HepG2 (cell line): ENCODE results near the gene FAM43B. TPM values are rescaled to one million over a fixed set of nuclear protein-coding genes. Genes with fewer than 3 reads are reported as not detected.

Source experiments
- ATAC-seq: fragments of 200-7000 bp; cut with Tn5 transposase; 3 replicates; pipeline ENCODE4 v1.9.1; 2020; ENCODE audit warnings: mild to moderate bottlenecking, moderate library complexity
- BruUV-seq: library from RNA; stranded (reverse); fragments of 400-500 nt; replicated peaks from 2 replicates; lab custom pipeline; 2021; lab: Mats Ljungman, UMichigan
- CTCF ChIA-PET: fragments of 300-600 bp; formaldehyde crosslinking; extraction: SDS; loops from one replicate; lab custom pipeline; 2021; ENCODE audit warnings: low total read pairs, inconsistent platforms, low intra/inter-chr PET ratio; lab: Yijun Ruan, JAX
- POLR2A ChIA-PET: fragments of 350-600 bp; sonication (Branson Sonifier 250); formaldehyde crosslinking; loops from one replicate; lab custom pipeline; 2020; ENCODE audit warnings: antibody characterized with exemption, inconsistent platforms; lab: Yijun Ruan, JAX
- DNase-seq: peaks from one replicate; pipeline ENCODE4 v3.0.0-alpha.2; 2015; ENCODE audit warnings: low spot score
- FAIRE-seq: peaks from 3 replicates; lab custom pipeline; 2011; peaks lifted over from hg19 to GRCh38; lab: Jason Lieb, UNC
- H2AFZ ChIP-seq: one replicate; pipeline ENCODE4 v1.6.1; 2011; ENCODE audit warnings: low read length, inconsistent platforms
- H3K27ac ChIP-seq: fragments of 300-600 bp; 3 replicates; pipeline ENCODE4 v1.8.0; 2011; ENCODE audit warnings: mixed run types, mild to moderate bottlenecking, mixed read lengths, low read length, inconsistent platforms; ENCODE audit not compliant: insufficient read depth; ENCODE audit errors: extremely low read length
- H3K27me3 ChIP-seq, 2 experiments: fragments of 200-600 bp in 1 of 2; 2 replicates in 1 of 2; 3 replicates in 1 of 2; pipeline versions ENCODE4 v1.6.0 to v1.8.0; 2011; ENCODE audit warnings: low read length in 2 of 2, mild to moderate bottlenecking in 2 of 2, moderate library complexity in 2 of 2, inconsistent platforms in 1 of 2; ENCODE audit not compliant: insufficient read depth in 2 of 2, control insufficient read depth in 1 of 2
- H3K36me3 ChIP-seq, 2 experiments: fragments of 200-600 bp in 1 of 2; replicated peaks in 1 of 2; 2 replicates in 1 of 2; 3 replicates in 1 of 2; pipeline versions ENCODE4 v1.5.1 to v1.8.0; 2011; ENCODE audit warnings: low read length in 2 of 2, inconsistent platforms in 1 of 2; ENCODE audit not compliant: insufficient read depth in 2 of 2, control insufficient read depth in 1 of 2
- H3K4me1 ChIP-seq: 2 replicates; pipeline ENCODE4 v1.5.1; 2012; ENCODE audit warnings: low read length, inconsistent platforms; ENCODE audit not compliant: insufficient read depth
- H3K4me2 ChIP-seq: 2 replicates; pipeline ENCODE4 v1.6.0; 2011; ENCODE audit warnings: low read depth, low read length, inconsistent platforms
- H3K4me3 ChIP-seq, 3 experiments: fragments of 200-600 bp in 1 of 3; sonication (generic), shearing (Covaris generic) in 1 of 3; replicated peaks in 1 of 3; 2 replicates each; pipeline ENCODE4 v1.5.1; 2011 to 2016; ENCODE audit warnings: low read length in 3 of 3, inconsistent platforms in 2 of 3, low read depth in 2 of 3, mild to moderate bottlenecking in 2 of 3, control low read depth in 1 of 3, mixed read lengths in 1 of 3; ENCODE audit not compliant: insufficient read depth in 1 of 3
- H3K79me2 ChIP-seq: one replicate; pipeline ENCODE4 v1.6.1; 2011; ENCODE audit warnings: low read length, inconsistent platforms; ENCODE audit not compliant: insufficient read depth
- H3K9ac ChIP-seq: 2 replicates; pipeline ENCODE4 v1.6.0; 2011; ENCODE audit warnings: mild to moderate bottlenecking, low read depth, low read length, inconsistent platforms; ENCODE audit not compliant: insufficient read depth
- H3K9me3 ChIP-seq: 2 replicates; pipeline ENCODE4 v1.5.1; 2012; ENCODE audit warnings: mild to moderate bottlenecking, low read length
- H4K20me1 ChIP-seq: 2 replicates; pipeline ENCODE4 v1.6.0; 2011; ENCODE audit warnings: inconsistent platforms, mild to moderate bottlenecking, low read length, moderate library complexity; ENCODE audit not compliant: insufficient read depth
- FOXA1 ChIP-seq, 2 experiments: fragments of 450-650 bp in 1 of 2; sonication (generic) in 1 of 2; formaldehyde crosslinking in 1 of 2; IDR thresholded peaks; 2 replicates each; pipeline versions ENCODE4 v1.4.0 to v1.6.1; 2016 to 2020; ENCODE audit warnings: missing genetic modification reagents in 1 of 2
- FOXM1 ChIP-seq: sonication (generic); formaldehyde crosslinking; IDR thresholded peaks from 2 replicates; pipeline ENCODE4 v1.5.0; 2020; ENCODE audit warnings: missing genetic modification reagents
- HOXA7 ChIP-seq: sonication (generic); formaldehyde crosslinking; IDR thresholded peaks from 2 replicates; pipeline ENCODE4 v1.8.1; 2022; ENCODE audit warnings: mild to moderate bottlenecking, missing genetic modification reagents, moderate library complexity
- MXD3 ChIP-seq: IDR thresholded peaks from 2 replicates; pipeline ENCODE4 v1.6.1; 2016; ENCODE audit warnings: mild to moderate bottlenecking, missing biosample characterization, missing genetic modification reagents
- PHF20 ChIP-seq: sonication (generic); formaldehyde crosslinking; IDR thresholded peaks from 2 replicates; pipeline ENCODE4 v1.5.0; 2020; ENCODE audit warnings: mild to moderate bottlenecking, missing genetic modification reagents
- SAP130 ChIP-seq: IDR thresholded peaks from 2 replicates; pipeline ENCODE4 v1.6.1; 2016; ENCODE audit warnings: low read depth
- TGIF2 ChIP-seq: IDR thresholded peaks from 2 replicates; pipeline ENCODE4 v1.6.1; 2016; ENCODE audit warnings: control low read depth, missing compliant biosample characterization
- ZFP62 ChIP-seq: sonication (generic); formaldehyde crosslinking; IDR thresholded peaks from 2 replicates; pipeline ENCODE4 v1.4.0; 2020; ENCODE audit warnings: missing genetic modification reagents
- ZHX2 ChIP-seq, 2 experiments: sonication (generic) in 1 of 2; formaldehyde crosslinking in 1 of 2; IDR thresholded peaks; 2 replicates each; pipeline versions ENCODE4 v1.6.1 to v1.9.0; 2014 to 2022; ENCODE audit warnings: antibody characterized with exemption in 1 of 2, borderline replicate concordance in 1 of 2, inconsistent platforms in 1 of 2, low read depth in 1 of 2, missing genetic modification reagents in 1 of 2
- ZNF232 ChIP-seq: sonication (generic); formaldehyde crosslinking; IDR thresholded peaks from 2 replicates; pipeline ENCODE4 v1.4.0; 2020; ENCODE audit warnings: missing genetic modification reagents, borderline replicate concordance
- ZNF556 ChIP-seq: sonication (generic); formaldehyde crosslinking; IDR thresholded peaks from 2 replicates; pipeline ENCODE4 v1.4.0; 2020; ENCODE audit warnings: mild to moderate bottlenecking, missing genetic modification reagents, borderline replicate concordance
- ZNF563 ChIP-seq: sonication (generic); formaldehyde crosslinking; IDR thresholded peaks from 2 replicates; pipeline ENCODE4 v1.8.0; 2022; ENCODE audit warnings: mild to moderate bottlenecking, moderate library complexity, missing genetic modification reagents
- ZNF724P ChIP-seq: sonication (generic); formaldehyde crosslinking; IDR thresholded peaks from 2 replicates; pipeline ENCODE4 v1.8.0; 2022; ENCODE audit warnings: missing genetic modification reagents, borderline replicate concordance
- ZNF839 ChIP-seq: sonication (generic); formaldehyde crosslinking; IDR thresholded peaks from 2 replicates; pipeline ENCODE4 v1.4.0; 2020; ENCODE audit warnings: missing genetic modification reagents, mild to moderate bottlenecking, borderline replicate concordance
- WGBS: methylation state at CpG from one replicate; pipeline ENCODE4 v1.1.6; 2017; ENCODE audit warnings: low lambda C conversion rate; 5-methylcytosine and 5-hydroxymethylcytosine counted together
- in situ Hi-C: cut with HindIII; loops from 2 replicates; pipeline ENCODE4 v1.10.0; 2017; ENCODE audit warnings: low pct_unique_long_range_greater_than_20kb; ENCODE audit not compliant: extremely low pct_ligation_motif_present
- intact Hi-C: fragments of 100-400 bp; cut with micrococcal nuclease; formaldehyde crosslinking; loops from one replicate; pipeline ENCODE4 v1.10.0; 2022; ENCODE audit not compliant: unreplicated experiment
- polyA plus RNA-seq, 8 experiments: library from polyadenylated mRNA; depleted of rRNA in 3 of 8; stranded (reverse) in 7 of 8; unstranded in 1 of 8; fragments of >200 nt; fragmentation: Illumina TruSeq in 4 of 8; extraction: Trizol in 4 of 8; gene quantifications; 2 replicates each; pipeline versions ENCODE4 v1.2.1 to v1.2.3, GENCODE V29; 2011 to 2016; ENCODE audit warnings: low read depth in 4 of 8, missing spikeins in 1 of 8, mixed read lengths in 1 of 8; ENCODE audit not compliant: insufficient read depth in 1 of 8
- total RNA-seq, 5 experiments: library from RNA; depleted of rRNA; stranded (reverse); fragments of >200 nt; fragmentation: Illumina TruSeq; extraction: Trizol; gene quantifications; 2 replicates each; pipeline ENCODE4 v1.2.3, GENCODE V29; 2016; ENCODE audit warnings: low read depth in 1 of 5
- TF ChIP-seq, protein P1 (sequence below): sonication (generic); formaldehyde crosslinking; IDR thresholded peaks from 2 replicates; pipeline ENCODE4 v1.5.1; 2020; ENCODE audit warnings: mild to moderate bottlenecking, moderate library complexity, missing genetic modification reagents
- TF ChIP-seq, protein P2 (sequence below): sonication (generic); formaldehyde crosslinking; IDR thresholded peaks from 2 replicates; pipeline ENCODE4 v1.5.0; 2020; ENCODE audit warnings: missing genetic modification reagents

Gene FAM43B
- total and polyA plus RNA-seq, 2 of the 13 experiments (the other 11 are each of a cell fraction or from before 2014, with no cell fraction given), result 0.63 to 3.7 TPM

DNA sequence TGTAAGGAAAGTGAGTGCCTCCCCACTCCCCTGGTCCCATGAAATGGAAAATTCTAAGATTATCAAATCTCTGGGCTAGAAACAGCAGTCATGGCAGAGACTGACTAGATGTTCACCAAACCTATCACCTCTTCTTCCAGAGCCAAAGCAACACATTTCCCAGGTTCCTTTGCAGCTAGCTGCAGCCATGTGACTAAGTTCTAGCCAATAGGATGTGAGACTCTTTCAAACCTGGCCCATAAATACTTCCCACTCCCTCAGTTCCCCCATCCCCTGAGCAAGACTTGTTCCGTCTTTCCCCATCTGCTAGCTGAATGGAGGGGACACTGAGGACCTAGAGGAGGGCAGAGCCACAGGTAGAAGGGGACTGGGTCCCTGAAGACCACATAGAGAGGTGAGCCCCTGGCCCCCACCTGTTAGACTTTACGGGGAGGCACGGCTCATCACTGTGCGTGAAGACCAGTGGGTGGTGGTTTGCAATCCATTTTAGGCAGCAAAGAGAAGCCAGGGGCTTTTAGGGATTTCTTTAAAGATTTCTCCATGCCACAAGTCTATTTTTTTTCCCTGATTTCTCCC is 17.2 kb downstream of the FAM43B start:
- peaks cover 4% of the 10 kb centered on the region; the same call in 1 of the 2 replicates for H3K9me3 ChIP-seq
- no peaks in the 10 kb centered on the region for H3K36me3 ChIP-seq
- H4K20me1 ChIP-seq, result no peaks in the 10 kb centered on the region
- no peak overlapping the region for H3K4me3 ChIP-seq
- FAIRE-seq, result no peak
- BruUV-seq, result no TSS peak
- intact Hi-C loops, result loop anchor here (5.0 kb wide), 1 partner anchor 47 kb away; no protein-coding TSS in a partner anchor
- H3K27me3 ChIP-seq, result peaks cover 1 to 9% of the 10 kb centered on the region in 2 experiments; a peak in 1 of 5 replicates
- no peak for DNase-seq
- peaks cover 8% of the 10 kb centered on the region for H3K4me1 ChIP-seq
- no peak overlapping the region for H3K4me2 ChIP-seq
- in situ Hi-C loops, result no loop called here
- ATAC-seq, result no peak
- ChIA-PET POLR2A (no interaction called here), CTCF (no interaction called here)
- H3K79me2 ChIP-seq, result no peaks in the 10 kb centered on the region
- WGBS, result 86% methylated on average over 4 of the region's 4 CpGs
- H2AFZ ChIP-seq, result no peak overlapping the region
- no peak overlapping the region for H3K9ac ChIP-seq
- H3K27ac ChIP-seq, result no peak overlapping the region
- TF ChIP-seq SAP130 (CRISPR knock-in tag) (no peak), ZHX2 (IDR thresholded peaks at IDR 0.05; ENCODE audit: low read depth) (no peak), ZHX2 (CRISPR knock-in tag; IDR thresholded peaks at IDR 0.05; ENCODE audit: borderline replicate concordance) (no peak), FOXM1 (CRISPR knock-in tag) (no peak), TGIF2 (no peak), PHF20 (CRISPR knock-in tag) (no peak), ZNF563 (CRISPR knock-in tag) (no peak), FOXA1 (IDR thresholded peaks at IDR 0.05) (no peak), FOXA1 (CRISPR knock-in tag; IDR thresholded peaks at IDR 0.05) (no peak), ZNF556 (CRISPR knock-in tag) (no peak), ZNF839 (CRISPR knock-in tag) (no peak), HOXA7 (no peak), ZNF724P (no peak), MXD3 (CRISPR knock-in tag) (no peak), ZFP62 (CRISPR knock-in tag) (no peak), ZNF232 (CRISPR knock-in tag) (no peak)
- TF ChIP-seq, protein P1, sequence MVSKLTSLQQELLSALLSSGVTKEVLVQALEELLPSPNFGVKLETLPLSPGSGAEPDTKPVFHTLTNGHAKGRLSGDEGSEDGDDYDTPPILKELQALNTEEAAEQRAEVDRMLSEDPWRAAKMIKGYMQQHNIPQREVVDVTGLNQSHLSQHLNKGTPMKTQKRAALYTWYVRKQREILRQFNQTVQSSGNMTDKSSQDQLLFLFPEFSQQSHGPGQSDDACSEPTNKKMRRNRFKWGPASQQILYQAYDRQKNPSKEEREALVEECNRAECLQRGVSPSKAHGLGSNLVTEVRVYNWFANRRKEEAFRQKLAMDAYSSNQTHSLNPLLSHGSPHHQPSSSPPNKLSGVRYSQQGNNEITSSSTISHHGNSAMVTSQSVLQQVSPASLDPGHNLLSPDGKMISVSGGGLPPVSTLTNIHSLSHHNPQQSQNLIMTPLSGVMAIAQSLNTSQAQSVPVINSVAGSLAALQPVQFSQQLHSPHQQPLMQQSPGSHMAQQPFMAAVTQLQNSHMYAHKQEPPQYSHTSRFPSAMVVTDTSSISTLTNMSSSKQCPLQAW (CRISPR knock-in tag), result no peak
- TF ChIP-seq, protein P2, sequence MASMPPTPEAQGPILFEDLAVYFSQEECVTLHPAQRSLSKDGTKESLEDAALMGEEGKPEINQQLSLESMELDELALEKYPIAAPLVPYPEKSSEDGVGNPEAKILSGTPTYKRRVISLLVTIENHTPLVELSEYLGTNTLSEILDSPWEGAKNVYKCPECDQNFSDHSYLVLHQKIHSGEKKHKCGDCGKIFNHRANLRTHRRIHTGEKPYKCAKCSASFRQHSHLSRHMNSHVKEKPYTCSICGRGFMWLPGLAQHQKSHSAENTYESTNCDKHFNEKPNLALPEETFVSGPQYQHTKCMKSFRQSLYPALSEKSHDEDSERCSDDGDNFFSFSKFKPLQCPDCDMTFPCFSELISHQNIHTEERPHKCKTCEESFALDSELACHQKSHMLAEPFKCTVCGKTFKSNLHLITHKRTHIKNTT (CRISPR knock-in tag), result no peak
